WI38 (cell line): ENCODE results near the gene SEC16A.

Experiments
- H3K4me3 ChIP-seq: 2 replicates; pipeline ENCODE4 v1.5.1; 2011; ENCODE audit warnings: low read depth, mild to moderate bottlenecking, control low read depth, low read length
- TF ChIP-seq, protein P1 (sequence below): IDR thresholded peaks from 2 replicates; pipeline ENCODE4 v1.5.1; 2012; ENCODE audit warnings: low read depth, mild to moderate bottlenecking, control low read depth, low read length

The SEC16A gene

DNA sequence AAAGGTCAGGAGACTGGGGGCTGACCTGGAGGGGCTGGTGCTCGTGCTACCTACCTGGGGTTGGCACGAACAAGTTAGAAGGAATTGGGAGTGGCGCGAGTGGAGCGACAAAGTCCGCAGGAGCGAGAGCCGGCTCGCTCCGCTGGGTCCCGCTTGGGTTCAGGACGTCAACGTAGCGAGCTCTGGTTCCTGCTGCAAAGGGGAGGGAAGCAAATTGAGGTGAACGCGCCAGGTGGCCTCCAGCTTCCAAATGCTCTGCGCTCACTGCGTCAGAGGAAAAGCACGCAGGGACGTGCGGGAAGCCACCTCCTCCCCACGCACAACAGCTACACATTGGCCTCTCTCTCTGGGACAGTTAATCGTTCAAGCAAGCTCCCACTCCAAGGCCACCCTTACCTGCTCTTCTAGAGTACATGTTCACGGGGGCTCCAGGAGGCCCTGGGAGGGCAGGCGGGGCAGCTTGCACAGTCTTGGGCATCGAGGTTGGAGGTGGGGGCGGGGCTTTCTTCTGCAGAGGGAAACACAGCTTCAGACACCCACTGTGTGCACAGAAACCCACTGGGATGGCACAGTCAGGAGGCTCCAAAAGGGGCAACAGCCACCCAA, 35.6 kb downstream of the SEC16A start:
- TF ChIP-seq, protein P1, sequence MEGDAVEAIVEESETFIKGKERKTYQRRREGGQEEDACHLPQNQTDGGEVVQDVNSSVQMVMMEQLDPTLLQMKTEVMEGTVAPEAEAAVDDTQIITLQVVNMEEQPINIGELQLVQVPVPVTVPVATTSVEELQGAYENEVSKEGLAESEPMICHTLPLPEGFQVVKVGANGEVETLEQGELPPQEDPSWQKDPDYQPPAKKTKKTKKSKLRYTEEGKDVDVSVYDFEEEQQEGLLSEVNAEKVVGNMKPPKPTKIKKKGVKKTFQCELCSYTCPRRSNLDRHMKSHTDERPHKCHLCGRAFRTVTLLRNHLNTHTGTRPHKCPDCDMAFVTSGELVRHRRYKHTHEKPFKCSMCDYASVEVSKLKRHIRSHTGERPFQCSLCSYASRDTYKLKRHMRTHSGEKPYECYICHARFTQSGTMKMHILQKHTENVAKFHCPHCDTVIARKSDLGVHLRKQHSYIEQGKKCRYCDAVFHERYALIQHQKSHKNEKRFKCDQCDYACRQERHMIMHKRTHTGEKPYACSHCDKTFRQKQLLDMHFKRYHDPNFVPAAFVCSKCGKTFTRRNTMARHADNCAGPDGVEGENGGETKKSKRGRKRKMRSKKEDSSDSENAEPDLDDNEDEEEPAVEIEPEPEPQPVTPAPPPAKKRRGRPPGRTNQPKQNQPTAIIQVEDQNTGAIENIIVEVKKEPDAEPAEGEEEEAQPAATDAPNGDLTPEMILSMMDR, result no peak
- no peak overlapping the region for H3K4me3 ChIP-seq

DNA sequence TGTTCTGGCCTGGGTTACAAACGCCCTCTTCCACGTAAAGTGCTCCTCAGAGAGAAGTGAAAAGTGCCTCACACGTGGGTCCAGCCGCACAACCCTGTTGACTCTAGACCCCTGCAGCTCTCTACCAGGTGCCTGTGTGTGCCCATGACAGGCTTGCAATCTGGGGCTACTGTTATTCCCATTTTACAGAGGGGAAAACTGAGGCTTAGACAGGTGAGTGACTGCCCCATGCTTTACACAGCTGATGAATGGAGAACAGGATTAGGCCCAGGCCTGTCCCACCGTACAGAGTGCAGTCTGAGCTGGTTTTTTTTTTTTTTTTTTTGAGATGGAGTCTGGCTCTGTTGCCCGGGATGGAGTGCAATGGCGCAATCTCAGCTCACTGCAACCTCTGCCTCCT, 37.0 kb downstream of the SEC16A start:
- no peak overlapping the region for H3K4me3 ChIP-seq
- TF ChIP-seq, protein P1, result no peak

DNA sequence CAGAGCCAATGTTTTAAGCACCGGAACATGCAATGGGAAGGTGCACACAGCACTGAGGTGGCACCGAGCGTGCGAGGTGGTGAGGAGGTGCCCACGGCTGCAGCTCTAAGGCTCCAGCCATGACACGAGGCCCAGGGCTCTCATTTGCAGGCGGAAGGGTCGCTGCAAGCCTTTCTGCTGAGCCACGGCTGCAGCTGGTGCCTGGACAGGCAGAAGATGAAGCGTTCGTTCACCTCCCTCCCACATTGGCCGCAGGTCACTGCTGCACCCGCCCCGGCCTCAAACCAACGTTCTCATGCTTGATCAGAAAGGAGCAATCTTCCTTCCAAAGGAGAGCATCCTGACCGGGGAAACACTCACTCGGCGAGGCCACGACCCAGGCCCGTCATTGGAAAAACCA, 38.7 kb downstream of the SEC16A start:
- no peak overlapping the region for H3K4me3 ChIP-seq
- TF ChIP-seq, protein P1, result no peak

DNA sequence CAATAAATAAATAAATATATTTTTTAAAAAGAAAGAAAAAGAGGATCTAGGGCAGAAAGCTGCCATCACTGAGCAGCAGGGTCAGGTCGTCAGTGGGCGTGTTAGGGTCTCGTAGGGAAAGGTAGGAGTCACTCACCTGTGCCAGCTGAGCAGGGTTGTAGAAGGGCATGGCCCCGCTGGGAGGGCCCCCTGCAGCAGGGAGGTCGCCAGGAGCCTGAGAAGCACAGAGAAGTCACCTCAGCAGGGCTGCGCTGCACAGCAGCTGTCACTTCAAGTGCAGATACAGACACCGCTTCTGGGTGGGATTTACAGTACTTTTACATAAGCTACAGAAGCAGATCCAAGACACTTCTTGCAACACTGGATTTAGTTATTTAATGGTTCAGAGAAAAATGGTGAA, 39.2 kb downstream of the SEC16A start:
- TF ChIP-seq, protein P1, result no peak
- H3K4me3 ChIP-seq, result no peak overlapping the region

DNA sequence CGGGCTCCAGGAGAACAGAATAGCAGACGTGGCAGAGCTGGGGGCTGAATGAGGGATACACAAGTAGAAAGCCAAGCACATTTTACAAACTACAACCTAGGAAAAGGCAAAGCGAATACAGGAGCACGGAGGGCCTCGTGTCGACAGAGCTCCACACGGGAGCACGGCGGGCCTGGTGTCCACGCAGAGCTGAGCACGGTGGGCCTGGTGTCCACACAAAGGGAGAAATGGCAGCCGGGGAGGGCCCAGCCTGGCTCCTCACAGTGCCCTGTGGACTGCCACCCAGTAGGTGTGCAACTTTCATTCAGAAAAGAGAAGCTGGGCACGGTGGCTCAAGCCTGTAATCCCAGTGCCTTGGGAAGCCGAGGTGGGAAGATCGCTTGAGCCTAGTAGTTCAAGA, 39.8 kb downstream of the SEC16A start:
- no peak overlapping the region for H3K4me3 ChIP-seq
- TF ChIP-seq, protein P1, result no peak

DNA sequence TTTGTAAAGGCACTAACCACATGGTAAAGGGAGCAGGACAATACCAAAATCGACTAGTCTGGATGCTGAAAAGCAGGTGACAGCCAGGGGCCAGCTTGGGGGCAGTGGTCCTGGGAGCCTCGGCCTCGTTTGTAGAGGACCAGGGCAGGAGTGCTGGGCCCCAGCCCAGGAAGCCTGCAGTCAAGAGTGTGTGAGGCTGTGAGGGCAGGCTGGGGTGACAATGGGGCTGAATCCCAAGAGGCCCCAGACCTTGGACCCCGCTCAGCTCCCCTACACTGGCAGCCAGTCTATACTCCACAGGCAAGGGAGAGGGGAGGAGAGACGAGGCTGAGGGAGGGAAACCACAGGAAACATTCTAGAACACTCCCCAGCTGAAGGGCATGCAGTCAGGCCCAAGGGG, 40.6 kb downstream of the SEC16A start:
- TF ChIP-seq, protein P1, result no peak
- H3K4me3 ChIP-seq, result no peak overlapping the region

DNA sequence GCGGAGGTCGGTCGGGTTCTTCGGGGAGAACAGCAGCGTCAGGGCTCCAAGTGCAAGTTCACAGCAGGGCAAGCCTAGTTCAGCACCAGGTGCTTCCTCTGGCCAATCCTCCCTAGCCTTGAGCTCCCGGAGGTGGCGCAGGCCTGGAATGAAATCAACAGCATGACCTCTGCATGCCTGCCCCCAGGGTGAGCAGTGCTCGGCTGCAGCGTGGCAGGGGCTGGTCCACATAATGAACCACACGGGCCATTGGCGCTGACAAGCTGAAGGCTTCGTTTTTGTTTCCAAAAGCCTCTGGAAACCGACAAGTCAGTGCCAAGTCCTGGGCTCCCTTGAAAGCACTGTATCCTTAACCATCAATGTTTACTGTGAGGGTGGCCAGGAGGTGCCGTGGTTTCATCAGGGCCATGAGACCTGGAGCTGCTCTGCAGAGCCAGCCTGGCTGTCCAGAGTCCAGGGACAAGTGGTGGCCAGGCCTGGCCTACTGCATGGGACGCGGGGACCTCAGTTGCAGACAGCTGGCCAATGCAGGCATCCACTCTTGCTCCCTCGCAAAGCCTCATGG, 41.1 kb downstream of the SEC16A start:
- no peak overlapping the region for H3K4me3 ChIP-seq
- TF ChIP-seq, protein P1, result no peak
